Left ventricle myocardium inferior (tissue), 1 donor: ENCODE measurements around the gene LIMCH1. TPM values are rescaled to one million over a fixed set of nuclear protein-coding genes. Genes with fewer than 3 reads are reported as not detected.

Experiments
- DNase-seq: peaks from one replicate; pipeline ENCODE4 v3.0.0-alpha.2; 2020
- H3K27ac ChIP-seq: fragments of 200-600 bp; replicated peaks from 2 replicates; pipeline ENCODE4 v1.8.0; 2021
- H3K27me3 ChIP-seq: fragments of 200-600 bp; 2 replicates; pipeline ENCODE4 v1.8.0; 2021; ENCODE audit warnings: low read depth
- H3K36me3 ChIP-seq: fragments of 200-600 bp; 2 replicates; pipeline ENCODE4 v1.8.0; 2021
- H3K4me1 ChIP-seq: fragments of 200-600 bp; 2 replicates; pipeline ENCODE4 v1.8.0; 2021
- H3K4me3 ChIP-seq: fragments of 200-600 bp; 2 replicates; pipeline ENCODE4 v1.8.0; 2021; ENCODE audit warnings: mild to moderate bottlenecking, moderate library complexity
- H3K9me3 ChIP-seq: fragments of 200-600 bp; replicated peaks from 2 replicates; pipeline ENCODE4 v1.8.0; 2021
- CTCF ChIP-seq: fragments of 200-600 bp; IDR thresholded peaks from 2 replicates; pipeline ENCODE4 v1.8.0; 2021; ENCODE audit warnings: antibody characterized with exemption, mild to moderate bottlenecking, borderline replicate concordance
- intact Hi-C: fragments of 100-400 bp; cut with micrococcal nuclease; formaldehyde crosslinking; loops from one replicate; pipeline ENCODE4 v1.11.0; 2022
- total RNA-seq: library from RNA; stranded (reverse); fragmentation: NEBNext Ultra II Directional; extraction: Animal tissue kit (Norgen Biotek cat#: 25700); gene quantifications from one replicate; pipeline ENCODE4 v1.2.1, GENCODE V29; 2021
- donor health status: DM: no; HTN: yes; CAD: no; lungs with severe emphysema.

Gene LIMCH1
- total RNA-seq, 1 donor from 2014 or later, result 382 TPM

GRCh38 chr4:41512136-41512535 is 25.8 kb upstream of the LIMCH1 start:
- Histone ChIP-seq H3K36me3 (no peaks in the 10 kb centered on the region), H3K27me3 (no peaks in the 10 kb centered on the region), H3K4me3 (no peak overlapping the region), H3K4me1 (peaks cover 48% of the 10 kb centered on the region), H3K9me3 (no peaks in the 10 kb centered on the region), H3K27ac (no peak overlapping the region)
- intact Hi-C loops, result no loop called here
- no peak for TF ChIP-seq CTCF
- no peak for DNase-seq

GRCh38 chr4:41512596-41512995 is 25.4 kb upstream of the LIMCH1 start:
- no peak overlapping the region for H3K4me3 ChIP-seq
- no peak for DNase-seq
- intact Hi-C loops, result no loop called here

GRCh38 chr4:41514169-41514568 is 23.8 kb upstream of the LIMCH1 start:
- no peak overlapping the region for H3K27ac ChIP-seq
- H3K27me3 ChIP-seq, result no peaks in the 10 kb centered on the region
- intact Hi-C loops, result no loop called here
- H3K36me3 ChIP-seq, result no peaks in the 10 kb centered on the region
- no peaks in the 10 kb centered on the region for H3K9me3 ChIP-seq
- no peak for TF ChIP-seq CTCF
- no peak overlapping the region for H3K4me3 ChIP-seq
- DNase-seq, result no peak
- H3K4me1 ChIP-seq, result peaks cover 34% of the 10 kb centered on the region

More at GRCh38 chr4:41512596-41512995, 25.4 kb upstream of the LIMCH1 start:
- H3K36me3 ChIP-seq, result no peaks in the 10 kb centered on the region
- H3K4me1 ChIP-seq, result peaks cover 47% of the 10 kb centered on the region
- TF ChIP-seq CTCF, result no peak
- H3K27ac ChIP-seq, result no peak overlapping the region
- no peaks in the 10 kb centered on the region for H3K27me3 ChIP-seq
- H3K9me3 ChIP-seq, result no peaks in the 10 kb centered on the region

GRCh38 chr4:41514766-41515481 is 23.0 kb upstream of the LIMCH1 start:
- intact Hi-C loops, result no loop called here
- Histone ChIP-seq H3K4me1 (peaks cover 26% of the 10 kb centered on the region), H3K27ac (no peak overlapping the region), H3K4me3 (no peak overlapping the region), H3K36me3 (no peaks in the 10 kb centered on the region), H3K27me3 (no peaks in the 10 kb centered on the region), H3K9me3 (no peaks in the 10 kb centered on the region)
- TF ChIP-seq CTCF, result no peak
- DNase-seq, result no peak

- no peak for TF ChIP-seq CTCF
- Histone ChIP-seq H3K27ac (no peak overlapping the region), H3K9me3 (no peaks in the 10 kb centered on the region), H3K36me3 (no peaks in the 10 kb centered on the region), H3K4me1 (peaks cover 38% of the 10 kb centered on the region), H3K27me3 (no peaks in the 10 kb centered on the region), H3K4me3 (no peak overlapping the region)
- DNase-seq, result no peak
- intact Hi-C loops, result no loop called here
Observed at GRCh38 chr4:41517121-41517520, 20.8 kb upstream of the LIMCH1 start.
